ENCODE data around the gene SENP8.

SENP8 gene

GRCh38 chr15:72113347-72114031, 4.7 kb upstream of the SENP8 start:
- no peak for TF ChIP-seq CTCF (IDR thresholded peaks at IDR 0.05)

GRCh38 chr15:72116731-72117485, 1.3 kb upstream of the SENP8 start:
- peak overlapping the region; percentile 95 to 97 for H3K27ac ChIP-seq
- no peak for TF ChIP-seq CTCF (IDR thresholded peaks at IDR 0.05)
- peak overlapping the region; percentile 86 for H3K4me3 ChIP-seq
- DNase-seq (ENCODE audit: low spot score): peak; percentile 79

More at GRCh38 chr15:72113347-72114031, 4.7 kb upstream of the SENP8 start:
- Histone ChIP-seq H3K27ac (no peak overlapping the region), H3K4me3 (no peak overlapping the region)
- DNase-seq (ENCODE audit: low spot score): no peak

- DNase-seq (ENCODE audit: low spot score): peak; percentile 89
- TF ChIP-seq CTCF (IDR thresholded peaks at IDR 0.05): no peak
- peak overlapping the region; percentile 86 for H3K4me3 ChIP-seq
- peak overlapping the region; percentile 95 to 97 for H3K27ac ChIP-seq
Measured at GRCh38 chr15:72117486-72118016, 652 bp upstream of the SENP8 start.

GRCh38 chr15:72124218-72124617, 6.0 kb downstream of the SENP8 start:
- DNase-seq (ENCODE audit: low spot score): no peak
- no peak for TF ChIP-seq CTCF (IDR thresholded peaks at IDR 0.05)
- Histone ChIP-seq H3K4me3 (no peak overlapping the region), H3K27ac (no peak overlapping the region)

GRCh38 chr15:72127724-72128322, 9.6 kb downstream of the SENP8 start:
- H3K4me3 ChIP-seq: no peak overlapping the region
- TF ChIP-seq CTCF (IDR thresholded peaks at IDR 0.05): no peak
- no peak overlapping the region for H3K27ac ChIP-seq
- no peak for DNase-seq (ENCODE audit: low spot score)

GRCh38 chr15:72128359-72128758, 10.2 kb downstream of the SENP8 start:
- Histone ChIP-seq H3K27ac (no peak overlapping the region), H3K4me3 (no peak overlapping the region)
- no peak for DNase-seq (ENCODE audit: low spot score)
- TF ChIP-seq CTCF (IDR thresholded peaks at IDR 0.05): no peak

Data from coronary artery (tissue), 2 donors.